ENCODE results near the gene POLR3A.

GRCh38 chr10:78042752-78043104, 13.4 kb upstream of the POLR3A start:
- no peak for TF ChIP-seq RCOR1 (IDR thresholded peaks at IDR 0.05; ENCODE audit: low read length)
- TF ChIP-seq REST (IDR thresholded peaks at IDR 0.05; ENCODE audit: low read depth, low read length): no peak
- no peak for TF ChIP-seq YY1 (IDR thresholded peaks at IDR 0.05; ENCODE audit: low read depth)
- TF ChIP-seq CTCF (IDR thresholded peaks at IDR 0.05): no peak
- TF ChIP-seq FOSL2 (IDR thresholded peaks at IDR 0.05; ENCODE audit: borderline replicate concordance, low read depth): no peak
- no peak for TF ChIP-seq CHD2 (IDR thresholded peaks at IDR 0.05; ENCODE audit: low read length, partially characterized antibody)
- TF ChIP-seq EZH2phosphoT487 (IDR thresholded peaks at IDR 0.05; ENCODE audit: borderline replicate concordance, low read depth): no peak
- no peak for TF ChIP-seq FOXJ3 (CRISPR knock-in tag; IDR thresholded peaks at IDR 0.05)
- no peak for TF ChIP-seq EP300 (IDR thresholded peaks at IDR 0.05; ENCODE audit: borderline replicate concordance in 1 of 2, low read depth in 1 of 2, low read length in 1 of 2)
- TF ChIP-seq GABPA (IDR thresholded peaks at IDR 0.05; ENCODE audit: low read depth): no peak
- no peak for TF ChIP-seq FOXM1 (IDR thresholded peaks at IDR 0.05; ENCODE audit: low read depth)
- TF ChIP-seq POLR2AphosphoS5 (IDR thresholded peaks at IDR 0.05; ENCODE audit: low read depth, low read length): no peak
- no peak for TF ChIP-seq ZBTB33 (IDR thresholded peaks at IDR 0.05; ENCODE audit: borderline replicate concordance, low read depth)
- TF ChIP-seq USF2 (IDR thresholded peaks at IDR 0.05; ENCODE audit: borderline replicate concordance, low read depth, low read length): no peak

Data from SK-N-SH (cell line).